OCI-LY1 (cell line): ENCODE measurements around the gene CYP4F2.

Experiments used
- H2AFZ ChIP-seq: fragments of 200-600 bp; sonication (generic), shearing (Covaris generic); 2 replicates; pipeline ENCODE4 v1.6.0; 2014; ENCODE audit warnings: antibody characterized with exemption, mild to moderate bottlenecking, low read length
- H3F3A ChIP-seq: fragments of 200-600 bp; sonication (generic), shearing (Covaris generic); 2 replicates; pipeline ENCODE4 v1.6.0; 2014; ENCODE audit warnings: mild to moderate bottlenecking, antibody characterized with exemption, low read length, moderate library complexity; ENCODE audit not compliant: insufficient read depth
- H3K27ac ChIP-seq: fragments of 200-600 bp; sonication (generic); 2 replicates; pipeline ENCODE4 v1.5.1; 2014; ENCODE audit warnings: low read length, mixed run types, mild to moderate bottlenecking, low read depth; ENCODE audit not compliant: poor library complexity, severe bottlenecking
- H3K27me3 ChIP-seq: fragments of 200-600 bp; sonication (generic); 2 replicates; pipeline ENCODE4 v1.6.0; 2014; ENCODE audit warnings: antibody characterized with exemption, mild to moderate bottlenecking, low read length, moderate library complexity; ENCODE audit not compliant: insufficient read depth
- H3K36me3 ChIP-seq: fragments of 200-600 bp; sonication (generic); 2 replicates; pipeline ENCODE4 v1.6.1; 2014; ENCODE audit warnings: mild to moderate bottlenecking, antibody characterized with exemption, low read length, moderate library complexity, mixed read lengths; ENCODE audit not compliant: insufficient read depth
- H3K4me1 ChIP-seq: fragments of 200-600 bp; sonication (generic); 2 replicates; pipeline ENCODE4 v1.5.1; 2014; ENCODE audit warnings: mild to moderate bottlenecking, low read length, moderate library complexity; ENCODE audit not compliant: insufficient read depth, severe bottlenecking
- H3K4me2 ChIP-seq: fragments of 200-600 bp; sonication (generic), shearing (Covaris generic); 2 replicates; pipeline ENCODE4 v1.6.1; 2014; ENCODE audit warnings: low read length
- H3K4me3 ChIP-seq: fragments of 200-600 bp; sonication (generic); 2 replicates; pipeline ENCODE4 v1.5.1; 2014; ENCODE audit warnings: low read length, low read depth, mild to moderate bottlenecking, mixed read lengths; ENCODE audit not compliant: poor library complexity, severe bottlenecking
- H3K79me2 ChIP-seq: fragments of 200-600 bp; shearing (Covaris generic); 2 replicates; pipeline ENCODE4 v1.6.1; 2016; ENCODE audit warnings: mixed run types, low read length, mixed read lengths; ENCODE audit not compliant: insufficient read depth
- H3K9ac ChIP-seq: fragments of 200-600 bp; sonication (generic), shearing (Covaris generic); 2 replicates; pipeline ENCODE4 v1.6.1; 2014; ENCODE audit warnings: mild to moderate bottlenecking, low read length, mixed read lengths
- H3K9me2 ChIP-seq: fragments of 200-600 bp; sonication (generic), shearing (Covaris generic); 2 replicates; pipeline ENCODE4 v1.6.1; 2014; ENCODE audit warnings: low read depth, mild to moderate bottlenecking, low read length, mixed read lengths
- H3K9me3 ChIP-seq: fragments of 200-600 bp; shearing (Covaris generic); 2 replicates; pipeline ENCODE4 v1.6.1; 2014; ENCODE audit warnings: low read length, mixed read lengths
- H4K20me1 ChIP-seq: fragments of 200-600 bp; sonication (generic), shearing (Covaris generic); 2 replicates; pipeline ENCODE4 v1.6.0; 2016; ENCODE audit warnings: mild to moderate bottlenecking, low read length; ENCODE audit not compliant: insufficient read depth
- EZH2 ChIP-seq: fragments of 200-600 bp; sonication (generic), shearing (Covaris generic); IDR thresholded peaks from 2 replicates; pipeline ENCODE4 v1.8.0; 2017; ENCODE audit warnings: borderline replicate concordance, mixed run types, mild to moderate bottlenecking, antibody characterized with exemption, low read length, moderate library complexity, mixed read lengths
- TF ChIP-seq, protein P1 (sequence below): fragments of 200-600 bp; sonication (generic), shearing (Covaris generic); IDR thresholded peaks from 2 replicates; pipeline ENCODE4 v1.5.1; 2017; ENCODE audit warnings: mild to moderate bottlenecking, antibody characterized with exemption, low read length, moderate library complexity, mixed read lengths

Gene CYP4F2

DNA sequence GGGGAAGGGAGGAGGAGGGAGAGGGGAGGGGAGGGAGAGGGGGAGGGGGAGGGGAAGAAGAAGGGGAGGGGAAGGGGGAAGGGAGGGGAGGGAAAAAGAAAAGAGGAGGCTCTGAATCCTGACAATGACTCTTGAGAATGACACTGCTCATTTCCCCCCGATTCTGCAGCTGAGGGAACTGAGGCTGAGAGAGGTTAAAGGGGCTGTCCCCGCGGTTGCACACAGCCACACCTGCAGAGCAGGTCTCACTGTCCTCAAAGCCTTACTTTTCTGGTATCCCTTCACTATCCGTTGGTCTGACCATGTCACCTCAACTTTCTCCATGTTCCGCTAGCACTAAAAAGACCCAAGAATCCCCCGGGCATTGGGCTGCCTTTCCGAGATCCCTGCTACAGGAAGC is 35.4 kb downstream of the CYP4F2 start:
- no peaks in the 10 kb centered on the region for H3K4me1 ChIP-seq
- H3K27me3 ChIP-seq, result no peaks in the 10 kb centered on the region
- H3K9me3 ChIP-seq, result no peaks in the 10 kb centered on the region
- no peak overlapping the region for H3K9ac ChIP-seq
- H3K9me2 ChIP-seq, result no peaks in the 10 kb centered on the region
- no peaks in the 10 kb centered on the region for H4K20me1 ChIP-seq
- no peaks in the 10 kb centered on the region for H3K79me2 ChIP-seq
- H3K36me3 ChIP-seq, result no peaks in the 10 kb centered on the region
- TF ChIP-seq, protein P1, sequence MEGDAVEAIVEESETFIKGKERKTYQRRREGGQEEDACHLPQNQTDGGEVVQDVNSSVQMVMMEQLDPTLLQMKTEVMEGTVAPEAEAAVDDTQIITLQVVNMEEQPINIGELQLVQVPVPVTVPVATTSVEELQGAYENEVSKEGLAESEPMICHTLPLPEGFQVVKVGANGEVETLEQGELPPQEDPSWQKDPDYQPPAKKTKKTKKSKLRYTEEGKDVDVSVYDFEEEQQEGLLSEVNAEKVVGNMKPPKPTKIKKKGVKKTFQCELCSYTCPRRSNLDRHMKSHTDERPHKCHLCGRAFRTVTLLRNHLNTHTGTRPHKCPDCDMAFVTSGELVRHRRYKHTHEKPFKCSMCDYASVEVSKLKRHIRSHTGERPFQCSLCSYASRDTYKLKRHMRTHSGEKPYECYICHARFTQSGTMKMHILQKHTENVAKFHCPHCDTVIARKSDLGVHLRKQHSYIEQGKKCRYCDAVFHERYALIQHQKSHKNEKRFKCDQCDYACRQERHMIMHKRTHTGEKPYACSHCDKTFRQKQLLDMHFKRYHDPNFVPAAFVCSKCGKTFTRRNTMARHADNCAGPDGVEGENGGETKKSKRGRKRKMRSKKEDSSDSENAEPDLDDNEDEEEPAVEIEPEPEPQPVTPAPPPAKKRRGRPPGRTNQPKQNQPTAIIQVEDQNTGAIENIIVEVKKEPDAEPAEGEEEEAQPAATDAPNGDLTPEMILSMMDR, result no peak
- TF ChIP-seq EZH2, result no peak
- no peaks in the 10 kb centered on the region for H3F3A ChIP-seq
- H3K27ac ChIP-seq, result no peak overlapping the region
- no peak overlapping the region for H3K4me2 ChIP-seq
- no peak overlapping the region for H3K4me3 ChIP-seq
- no peak overlapping the region for H2AFZ ChIP-seq

DNA sequence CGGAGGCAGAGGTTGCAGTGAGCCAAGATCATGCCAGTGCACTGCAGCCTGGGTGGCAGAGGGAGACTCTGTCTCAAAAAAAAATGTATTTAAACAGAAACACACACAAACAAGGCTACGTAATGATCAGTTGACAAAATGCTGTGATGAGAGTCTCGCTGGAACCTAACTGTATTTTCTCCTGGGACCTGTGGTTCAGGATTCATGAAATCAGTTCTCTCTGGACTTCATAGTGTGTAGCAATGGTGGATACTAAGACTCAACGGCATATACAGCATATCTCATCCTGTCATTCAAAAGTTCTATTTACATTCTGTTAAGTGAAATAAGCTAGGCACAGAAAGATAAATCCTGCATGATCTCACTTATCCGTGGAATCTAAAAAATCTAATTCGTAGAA is 37.4 kb downstream of the CYP4F2 start:
- H3K9me2 ChIP-seq, result no peaks in the 10 kb centered on the region
- no peaks in the 10 kb centered on the region for H3K79me2 ChIP-seq
- TF ChIP-seq EZH2, result no peak
- TF ChIP-seq, protein P1, result no peak
- no peak overlapping the region for H3K9ac ChIP-seq
- no peak overlapping the region for H2AFZ ChIP-seq
- no peaks in the 10 kb centered on the region for H3K36me3 ChIP-seq
- H3K4me3 ChIP-seq, result no peak overlapping the region
- H4K20me1 ChIP-seq, result no peaks in the 10 kb centered on the region
- no peaks in the 10 kb centered on the region for H3K9me3 ChIP-seq
- H3K4me2 ChIP-seq, result no peak overlapping the region
- H3F3A ChIP-seq, result no peaks in the 10 kb centered on the region
- no peaks in the 10 kb centered on the region for H3K4me1 ChIP-seq
- no peak overlapping the region for H3K27ac ChIP-seq
- H3K27me3 ChIP-seq, result no peaks in the 10 kb centered on the region

- TF ChIP-seq EZH2, result no peak
- TF ChIP-seq, protein P1, result no peak
- Histone ChIP-seq H3K27me3 (no peaks in the 10 kb centered on the region), H3K4me1 (no peaks in the 10 kb centered on the region), H2AFZ (no peak overlapping the region), H3K9ac (no peak overlapping the region), H3K9me3 (no peaks in the 10 kb centered on the region), H3K4me3 (no peak overlapping the region), H3K4me2 (no peak overlapping the region), H3K9me2 (no peaks in the 10 kb centered on the region), H3K79me2 (no peaks in the 10 kb centered on the region), H4K20me1 (no peaks in the 10 kb centered on the region), H3F3A (no peaks in the 10 kb centered on the region), H3K36me3 (no peaks in the 10 kb centered on the region), H3K27ac (no peak overlapping the region)
Observed at GRCh38 chr19:15859187-15859586, 38.7 kb downstream of the CYP4F2 start.
